GM21717 (cell line): ENCODE measurements around the gene DNER.
"Not testable (repeated sequence)": the region's sequence is repeated elsewhere in the genome, so short reads cannot be mapped to it uniquely, and the experiment has no call there.

Source experiments
- ATAC-seq: cut with Tn5 transposase; IDR thresholded peaks from one replicate; pipeline ENCODE4 v1.9.1; 2021; ENCODE audit warnings: mild to moderate bottlenecking, moderate library complexity; ENCODE audit not compliant: unreplicated experiment

The DNER gene

DNA sequence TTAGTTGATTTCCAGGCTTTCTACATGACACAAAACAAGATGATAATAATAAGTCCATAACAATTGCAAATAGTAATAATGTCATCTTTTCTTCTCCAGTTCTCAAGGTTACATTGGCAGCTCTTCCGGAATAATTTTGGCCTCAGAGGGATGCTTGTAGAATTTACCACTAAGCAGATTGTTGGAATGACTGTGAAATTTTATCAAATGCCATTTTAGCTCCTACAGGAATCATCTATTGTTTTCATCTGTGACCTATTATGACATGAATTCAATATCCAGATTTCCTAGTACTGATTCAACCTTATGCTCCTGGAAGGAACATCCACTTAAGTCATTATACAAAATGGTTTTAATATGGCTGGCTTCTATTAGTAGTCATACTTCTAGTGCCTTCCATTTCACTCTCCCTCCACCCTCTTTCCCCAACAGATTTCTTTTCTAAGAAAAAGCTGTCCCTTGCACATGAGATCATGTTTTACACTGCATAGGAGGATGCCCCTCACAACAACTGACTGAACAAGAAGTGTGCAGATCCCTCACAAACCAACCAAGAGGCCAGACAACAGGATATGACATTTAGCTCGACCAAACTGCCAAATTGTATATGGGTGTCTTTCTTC is 200.0 kb downstream of the DNER start:
- no peak for ATAC-seq

DNA sequence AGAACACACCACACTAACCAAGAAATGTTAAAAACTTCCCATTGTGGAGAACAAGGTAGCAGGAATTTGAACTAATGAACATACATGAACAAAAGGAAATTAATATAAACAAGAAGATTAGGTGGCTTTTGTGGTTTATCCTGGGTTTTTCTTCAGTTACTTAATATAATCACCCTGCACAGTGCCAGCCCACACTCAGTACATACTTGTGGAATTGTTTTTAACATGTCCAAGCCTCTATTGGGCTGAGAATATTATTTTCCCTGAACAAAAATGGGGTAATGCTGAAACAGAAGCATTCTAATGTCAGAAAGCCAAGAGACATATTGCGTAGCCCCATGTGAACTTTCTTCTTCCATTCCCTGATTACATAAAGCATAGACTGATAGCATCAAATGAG is 202.8 kb downstream of the DNER start:
- no peak for ATAC-seq

DNA sequence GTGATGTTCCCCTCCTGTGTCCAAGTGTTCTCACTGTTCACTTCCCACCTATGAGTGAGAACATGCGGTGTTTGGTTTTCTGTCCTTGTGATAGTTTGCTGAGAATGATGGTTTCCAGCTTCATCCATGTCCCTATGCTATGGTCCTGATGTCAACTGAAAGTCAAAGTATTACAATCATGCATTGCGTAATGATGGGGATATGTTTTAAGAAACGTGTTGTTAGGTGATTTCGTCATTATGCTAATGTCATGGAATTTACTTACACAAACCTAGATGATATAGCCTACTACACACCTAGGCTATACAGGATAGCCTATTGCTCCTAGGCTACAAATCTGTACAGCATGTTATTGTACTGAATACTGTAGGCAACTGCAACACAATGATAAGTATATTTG is 207.7 kb downstream of the DNER start:
- ATAC-seq: not testable (repeated sequence)

DNA sequence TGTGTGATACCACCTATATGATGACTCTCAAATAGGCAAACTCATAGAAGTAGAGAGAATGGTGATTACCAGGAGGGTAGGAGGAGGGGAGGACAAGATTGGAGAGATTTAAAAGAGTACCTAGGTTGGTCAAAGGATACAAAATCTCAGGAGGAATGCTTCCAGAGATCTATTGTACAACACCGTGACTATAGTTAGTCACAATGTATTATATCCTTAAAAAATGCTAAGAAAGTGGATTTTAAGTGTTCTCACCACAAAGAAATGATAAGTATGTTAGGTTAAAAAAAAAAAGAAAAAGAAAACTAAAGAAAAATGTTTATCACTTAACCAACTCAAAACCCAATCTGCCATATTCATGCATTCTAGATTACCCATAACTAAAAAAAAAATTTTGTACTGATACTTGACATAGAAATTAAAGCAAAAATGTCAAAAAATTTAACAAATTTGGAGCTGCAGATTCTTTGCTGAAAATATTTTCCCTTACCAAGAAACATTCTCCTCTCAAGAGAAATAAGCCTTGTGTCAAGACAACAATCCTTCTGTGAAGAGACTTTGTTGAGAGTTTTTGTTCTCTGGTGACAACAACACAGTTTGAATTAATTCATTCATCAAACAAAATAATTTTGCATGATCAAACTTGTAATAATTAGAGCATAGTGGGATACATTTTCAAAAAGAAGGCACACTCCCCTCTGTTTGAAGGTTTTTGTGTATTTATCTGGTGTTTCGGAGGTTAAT is 213.1 kb downstream of the DNER start:
- ATAC-seq: no peak

DNA sequence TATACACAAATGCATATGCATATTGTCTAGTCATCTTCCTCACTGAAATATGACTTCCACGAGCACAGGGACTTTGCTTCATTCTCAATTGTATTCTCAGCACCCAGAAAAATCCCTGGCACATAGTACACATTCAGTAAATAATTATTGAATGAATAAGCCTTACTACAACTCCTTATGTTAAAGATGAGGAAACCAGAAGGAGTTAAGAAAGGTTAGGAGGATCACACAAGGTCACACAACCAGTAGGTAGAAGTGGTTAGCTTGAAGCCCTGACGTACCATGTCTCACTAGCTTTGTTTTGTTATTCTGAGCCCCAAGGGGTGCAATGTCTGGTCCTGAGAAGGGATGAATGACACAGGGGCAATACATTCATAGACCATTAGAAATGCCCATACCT is 222.3 kb downstream of the DNER start:
- ATAC-seq: no peak

DNA sequence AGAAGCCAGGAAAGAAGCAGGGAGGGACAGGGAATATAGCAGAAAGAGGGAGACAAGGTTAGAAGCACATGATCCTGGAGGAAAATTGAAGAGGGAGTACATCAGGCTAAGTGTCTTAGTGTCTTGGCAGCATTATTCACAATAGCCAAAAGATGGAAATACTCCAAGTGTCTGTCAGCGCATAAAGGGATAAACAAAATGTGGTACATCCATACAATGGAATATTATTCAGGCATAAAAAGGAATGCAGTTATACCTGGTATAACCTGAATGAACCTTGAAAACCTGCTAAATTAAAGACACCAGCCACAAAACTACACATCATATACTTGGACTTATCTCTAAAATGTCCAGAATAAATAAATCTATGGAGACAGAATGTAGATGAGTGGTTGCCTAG is 224.2 kb downstream of the DNER start:
- ATAC-seq: no peak

DNA sequence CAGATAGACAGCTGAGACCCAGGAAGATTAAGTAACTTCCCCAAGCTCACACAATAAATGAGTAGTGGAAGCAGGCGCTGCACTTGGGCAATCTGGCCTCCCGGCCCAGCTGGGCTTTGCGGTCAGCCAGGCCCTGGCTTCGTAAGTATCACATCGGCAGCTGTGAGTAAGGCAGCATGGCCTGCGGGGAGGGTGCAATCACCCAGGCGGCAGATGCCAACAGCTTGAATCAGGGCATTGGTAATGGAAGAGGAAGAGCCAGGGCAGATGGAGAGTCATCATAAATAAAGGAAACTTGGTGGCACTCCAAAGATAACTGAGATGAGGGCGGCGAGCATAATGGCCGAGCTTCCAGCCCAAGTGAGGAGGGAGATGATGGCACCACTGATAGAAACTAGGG is 225.3 kb downstream of the DNER start:
- no peak for ATAC-seq

DNA sequence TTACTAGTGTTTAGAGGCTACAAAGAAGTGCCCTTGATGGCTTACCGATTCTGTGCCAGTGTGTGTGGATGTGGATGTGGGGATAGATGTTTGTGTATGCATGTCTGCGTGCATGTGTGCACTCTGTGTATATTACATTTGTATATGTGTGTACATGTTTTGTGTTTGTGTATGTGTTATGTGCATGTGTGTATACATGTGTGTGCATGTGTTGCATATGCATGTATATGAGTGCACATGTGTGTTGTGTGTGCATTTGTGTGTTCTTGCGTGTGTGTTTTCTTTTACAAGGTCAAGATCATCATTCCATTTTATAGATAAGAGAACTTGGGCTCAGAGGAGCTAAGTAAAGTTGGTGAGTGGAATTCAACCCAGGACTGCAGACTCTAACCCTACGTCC is 226.1 kb downstream of the DNER start:
- ATAC-seq: no peak

DNA sequence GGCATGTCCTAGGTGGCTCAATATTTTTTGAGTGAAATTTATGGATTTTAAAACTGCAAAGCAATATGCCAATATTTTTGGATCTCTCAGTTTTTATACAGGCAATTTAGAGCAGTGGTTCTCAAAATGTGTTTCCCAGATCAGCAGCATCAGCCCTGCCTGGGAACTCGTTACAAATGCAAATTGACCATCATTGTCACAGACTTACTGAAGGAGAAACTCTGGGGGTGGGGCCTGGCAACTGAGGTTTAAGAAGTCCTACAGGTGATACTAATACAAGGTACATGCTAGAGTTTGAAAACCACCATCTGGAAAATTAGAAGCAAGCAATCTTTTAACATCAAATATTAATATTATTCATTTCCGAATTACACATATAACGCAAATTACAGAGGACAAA is 227.7 kb downstream of the DNER start:
- no peak for ATAC-seq

DNA sequence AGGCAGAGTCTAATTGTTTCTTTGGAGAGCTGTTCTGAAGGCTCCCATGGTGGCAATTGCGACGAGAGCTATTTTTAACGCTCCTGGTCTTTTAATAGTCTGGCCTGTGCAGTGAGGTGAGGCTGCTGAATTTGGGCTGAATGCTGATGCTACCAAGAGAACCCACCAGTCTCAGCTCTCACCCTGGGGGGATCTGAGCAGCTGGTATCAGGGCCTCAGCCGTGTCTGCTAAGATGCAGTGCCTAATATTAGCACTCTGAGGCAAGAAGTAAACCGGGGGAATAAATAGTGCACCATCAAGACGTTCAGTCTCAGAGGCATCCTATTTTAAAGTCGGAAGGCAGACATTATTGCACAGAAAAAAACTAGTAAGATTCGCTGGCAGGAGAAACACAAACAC is 228.5 kb downstream of the DNER start:
- no peak for ATAC-seq

DNA sequence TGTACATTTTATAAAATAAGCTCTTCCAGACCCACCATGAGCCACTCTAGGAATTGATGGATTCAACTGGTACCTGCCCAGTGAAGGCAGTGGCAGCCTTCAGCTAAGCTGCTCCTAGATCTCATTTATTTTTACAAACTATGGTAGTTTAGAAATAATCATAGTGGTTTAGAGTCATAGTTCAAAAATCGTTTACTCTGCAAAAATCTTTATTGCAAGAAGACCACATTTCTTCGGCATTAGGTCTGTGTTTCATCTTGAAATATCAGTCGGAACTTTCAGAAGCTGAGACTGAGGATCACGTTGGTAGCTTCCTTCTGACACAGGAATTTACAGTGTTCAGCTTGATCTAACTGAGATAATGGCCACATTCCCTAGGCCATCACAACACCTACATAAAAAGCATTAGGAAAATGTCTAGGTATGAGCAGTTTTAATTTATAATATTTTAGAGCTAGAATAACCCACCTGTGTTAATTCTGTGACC is 237.0 kb downstream of the DNER start:
- no peak for ATAC-seq

DNA sequence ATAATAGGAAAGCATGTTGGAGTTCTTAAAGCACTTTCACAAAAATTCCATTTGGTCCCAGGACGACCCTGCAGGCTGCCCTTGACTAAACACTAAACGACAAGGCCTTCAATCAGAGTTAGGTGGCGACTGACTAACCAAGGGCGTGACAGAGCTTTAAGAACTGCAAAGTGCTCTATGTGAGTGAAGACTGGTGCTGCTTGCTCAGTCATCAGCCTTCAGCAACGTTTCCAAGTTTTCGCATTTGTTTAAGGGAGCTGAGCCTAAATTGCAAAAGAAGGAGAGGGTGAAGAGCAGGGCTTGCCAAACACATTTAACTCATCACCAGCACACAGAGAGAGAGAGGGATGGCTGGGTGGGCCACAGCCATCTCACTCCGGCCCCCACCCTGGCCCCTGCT is 238.6 kb downstream of the DNER start:
- ATAC-seq: no peak

DNA sequence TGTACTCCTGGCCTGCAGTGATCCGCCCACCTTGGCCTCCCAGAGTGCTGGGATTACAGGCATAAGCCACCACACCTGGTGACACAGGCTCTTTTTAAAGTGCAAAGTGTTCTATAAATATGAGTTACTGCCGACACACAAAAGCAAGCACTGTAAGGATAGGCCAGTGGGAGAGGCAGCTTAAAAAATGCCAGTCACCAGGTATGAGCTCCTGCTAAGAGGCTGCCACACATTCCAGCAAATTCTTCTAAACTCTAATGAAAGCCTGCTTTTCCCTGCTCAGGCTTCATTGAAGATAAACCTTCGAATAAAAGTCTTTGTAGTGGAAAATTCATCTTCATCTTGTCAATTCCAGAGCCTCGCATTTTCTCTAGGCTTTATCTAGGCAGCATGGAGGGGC is 240.2 kb downstream of the DNER start:
- no peak for ATAC-seq

DNA sequence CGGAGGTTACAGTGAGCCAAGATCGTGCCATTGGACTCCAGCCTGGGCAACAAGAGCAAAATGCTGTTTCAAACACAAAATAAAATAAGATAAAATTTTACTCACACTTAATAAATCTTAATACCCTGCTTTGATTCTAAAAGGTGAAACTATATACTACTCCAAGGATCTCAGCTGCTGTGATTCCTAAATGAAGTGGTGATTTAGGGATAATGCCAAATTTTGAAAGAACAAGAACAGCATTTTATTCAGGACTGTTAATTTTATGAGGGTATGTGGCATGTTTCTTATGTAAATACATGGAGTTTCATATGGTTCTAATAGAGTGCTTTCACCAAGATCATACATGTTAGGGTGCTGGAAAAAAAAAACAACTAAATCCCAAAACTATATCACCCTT is 243.6 kb downstream of the DNER start:
- no peak for ATAC-seq

DNA sequence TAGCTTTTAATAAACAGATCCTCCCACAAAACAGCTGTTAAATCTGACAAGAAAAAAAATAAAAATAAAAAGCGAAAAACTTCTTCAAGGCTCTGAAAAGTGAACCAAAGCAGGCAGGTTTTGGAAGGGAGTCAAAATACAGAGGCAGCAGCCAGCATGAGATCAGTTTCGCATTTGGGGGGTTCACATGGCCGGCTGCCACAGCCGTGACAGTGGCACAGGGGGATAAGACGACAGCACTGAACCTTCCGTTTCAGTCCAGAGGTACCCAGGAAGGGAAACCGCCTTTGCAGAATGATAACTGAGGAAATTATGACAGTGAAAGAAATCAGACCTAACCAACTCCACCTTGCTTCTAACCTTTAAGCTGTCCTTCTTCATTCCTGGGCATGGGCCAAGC is 246.6 kb downstream of the DNER start:
- ATAC-seq: no peak

DNA sequence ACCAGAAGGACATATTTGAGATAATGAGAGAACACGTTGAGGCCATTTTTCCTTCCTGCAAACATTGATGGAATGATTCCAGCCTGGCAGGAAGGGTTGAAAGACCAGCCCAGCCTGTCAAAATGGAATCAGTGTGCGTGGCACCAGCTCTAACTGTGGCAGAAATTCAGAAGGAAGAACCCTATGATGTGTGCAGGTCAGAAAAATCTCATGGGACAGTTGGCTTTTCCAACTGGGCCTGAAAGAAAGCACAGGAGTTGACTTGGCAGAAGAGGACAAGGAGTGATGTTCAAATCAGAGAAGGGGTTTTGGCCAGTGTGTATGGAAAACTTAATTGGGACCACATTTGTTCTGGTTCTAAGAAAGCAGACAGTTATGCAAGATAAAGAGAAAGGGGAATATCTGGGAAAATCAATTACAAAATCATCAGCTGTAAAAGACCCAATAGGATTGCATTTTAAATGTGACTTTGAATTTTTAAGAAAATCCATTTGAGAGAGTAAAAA is 250.5 kb downstream of the DNER start:
- no peak for ATAC-seq

DNA sequence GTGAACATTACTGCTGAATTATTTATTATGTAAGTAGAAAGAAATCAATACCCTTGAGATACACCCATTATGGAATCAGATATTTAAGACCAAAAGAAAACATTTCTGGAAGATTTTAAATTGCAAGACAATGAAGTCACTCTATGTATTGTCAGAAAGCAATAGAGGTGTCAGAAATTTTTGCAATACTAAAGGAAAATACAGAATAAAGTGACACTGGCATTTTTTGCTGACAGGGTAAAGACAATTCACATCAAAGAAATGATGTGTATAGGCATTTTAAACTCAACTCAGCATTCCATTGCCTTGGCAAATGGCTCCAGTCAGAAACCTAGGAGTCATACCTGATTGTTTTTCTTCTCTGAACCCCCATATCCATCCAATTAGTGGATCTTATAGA is 252.2 kb downstream of the DNER start:
- no peak for ATAC-seq

DNA sequence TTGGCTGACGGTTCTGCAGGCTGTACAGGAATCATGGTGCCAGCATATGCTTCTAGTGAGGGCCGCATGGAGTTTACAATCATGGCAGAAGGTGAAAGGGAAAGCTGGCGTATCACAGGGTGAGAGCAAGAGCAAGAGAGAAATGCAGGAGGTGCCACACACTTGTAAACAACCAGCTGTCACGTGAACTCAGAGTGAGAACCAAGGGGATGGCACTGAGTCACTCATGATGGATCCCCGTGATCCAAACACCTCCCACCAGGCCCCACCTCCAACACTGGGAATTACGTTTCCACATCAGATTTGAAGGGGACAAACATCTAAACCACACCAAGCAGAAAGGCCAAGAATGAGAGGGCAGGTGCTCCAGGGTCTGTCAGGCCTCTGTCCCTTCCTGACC is 258.3 kb downstream of the DNER start:
- ATAC-seq: no peak

DNA sequence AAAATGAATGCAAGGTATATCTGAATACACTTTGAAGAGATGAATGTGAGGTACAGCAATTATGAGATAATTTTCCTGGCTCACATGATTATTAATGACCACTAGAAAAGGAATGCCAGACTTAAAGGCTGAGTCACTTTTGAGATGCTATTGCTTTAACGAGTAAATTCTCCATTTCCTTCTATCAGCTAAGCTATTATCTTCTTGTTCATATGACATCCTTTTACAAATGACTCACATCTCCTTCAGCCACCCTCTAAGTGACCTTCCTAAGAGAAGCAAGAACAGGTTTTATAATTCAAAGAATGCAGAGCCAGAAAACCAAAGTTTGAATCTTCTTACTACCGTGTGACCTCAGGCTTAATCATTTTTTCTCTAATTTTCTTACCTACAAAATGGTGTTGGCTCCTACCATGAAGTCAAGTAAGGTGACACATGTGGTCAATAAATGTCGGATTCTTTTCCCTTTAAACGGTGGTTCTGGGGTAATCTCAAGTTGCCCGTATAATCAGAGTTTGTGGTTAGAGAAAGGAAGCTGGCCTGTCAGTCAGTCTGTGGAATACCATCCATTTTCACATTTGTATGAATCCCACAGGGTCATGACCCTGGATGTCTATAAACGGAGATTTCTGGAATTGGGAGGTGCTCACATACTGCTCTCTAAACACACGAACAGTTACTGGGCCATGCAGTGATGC is 259.3 kb downstream of the DNER start:
- ATAC-seq: no peak

DNA sequence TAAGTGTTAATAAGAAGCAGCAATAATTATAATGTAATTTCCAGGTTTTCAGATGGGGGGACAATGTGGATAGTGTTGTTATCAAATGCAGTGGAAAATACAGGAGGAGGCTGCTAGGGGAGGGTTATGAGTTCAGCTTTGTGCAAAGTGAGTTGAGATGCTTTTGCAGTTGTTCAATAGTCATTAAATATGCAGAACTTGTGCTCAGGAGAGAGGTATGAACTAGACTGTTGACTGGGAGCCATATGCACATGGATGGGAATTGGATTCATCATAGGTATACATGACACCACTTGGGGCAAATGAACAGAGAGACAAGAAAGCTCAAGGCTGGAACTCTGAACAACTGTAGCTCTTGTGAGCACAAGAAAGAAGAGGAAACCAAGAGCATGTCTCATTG is 261.1 kb downstream of the DNER start:
- no peak for ATAC-seq

DNA sequence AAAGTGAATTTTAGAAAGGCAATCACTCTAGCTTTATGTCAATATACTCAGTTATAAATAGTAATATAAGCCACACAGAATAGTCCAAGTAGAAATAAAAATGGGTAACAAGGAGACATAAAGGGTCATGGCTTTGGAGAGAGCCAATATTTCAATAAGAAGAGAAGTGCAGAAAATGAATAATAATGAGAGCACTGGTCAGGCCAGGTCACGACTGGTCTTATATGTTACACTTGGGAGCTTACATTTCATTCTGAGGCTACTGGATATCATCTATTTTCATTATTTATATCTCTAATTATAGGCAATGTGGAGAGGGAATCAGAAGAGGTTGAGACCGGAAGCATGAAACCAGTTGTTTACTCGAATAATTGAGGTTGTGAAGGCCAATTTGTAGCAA is 262.5 kb downstream of the DNER start:
- no peak for ATAC-seq

DNA sequence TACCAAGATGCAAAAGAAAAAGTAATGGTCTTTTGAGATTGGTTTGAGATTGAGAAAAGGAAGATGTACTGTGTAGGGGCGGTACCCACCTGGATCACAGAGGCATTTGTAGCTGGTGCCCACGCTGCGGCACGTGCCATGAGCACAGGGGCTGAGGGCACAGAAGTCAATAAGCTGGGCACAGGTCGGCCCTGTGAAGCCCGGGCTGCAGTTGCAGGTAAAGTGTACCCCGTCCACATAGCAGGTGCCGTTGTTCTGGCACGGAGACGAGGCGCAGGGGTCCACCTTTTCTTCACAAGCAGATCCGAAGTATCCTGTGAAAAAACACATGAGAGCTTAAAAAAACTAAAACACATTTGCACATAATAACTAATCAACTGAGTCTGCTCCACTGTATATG is 267.1 kb downstream of the DNER start:
- no peak for ATAC-seq
